Upper lobe of right lung (tissue), 1 donor: ENCODE data around the gene RPS6KC1. TPM values are rescaled to one million over a fixed set of nuclear protein-coding genes. Genes with fewer than 3 reads are reported as not detected.
"Not testable (repeated sequence)": the region's sequence is repeated elsewhere in the genome, so short reads cannot be mapped to it uniquely, and the experiment has no call there.

ENCODE experiments used
- ATAC-seq: fragments of 200-7000 bp; cut with Tn5 transposase; one replicate; pipeline ENCODE4 v1.9.1; 2020; ENCODE audit warnings: mild to moderate bottlenecking, moderate library complexity
- DNase-seq: peaks from one replicate; pipeline ENCODE4 v3.0.0-alpha.2; 2020
- H3K27ac ChIP-seq: fragments of 200-600 bp; one replicate; pipeline ENCODE4 v1.8.0; 2022
- H3K27me3 ChIP-seq: fragments of 200-600 bp; one replicate; pipeline ENCODE4 v1.8.0; 2022; ENCODE audit warnings: mild to moderate bottlenecking
- H3K36me3 ChIP-seq: fragments of 200-600 bp; one replicate; pipeline ENCODE4 v1.8.0; 2022
- H3K4me1 ChIP-seq: fragments of 200-600 bp; one replicate; pipeline ENCODE4 v1.8.0; 2022
- H3K4me3 ChIP-seq: fragments of 200-600 bp; one replicate; pipeline ENCODE4 v1.8.0; 2022; ENCODE audit warnings: mild to moderate bottlenecking
- H3K9me3 ChIP-seq: fragments of 200-600 bp; one replicate; pipeline ENCODE4 v1.8.0; 2022
- intact Hi-C: fragments of 100-400 bp; cut with DNase I; formaldehyde crosslinking; loops from one replicate; pipeline ENCODE4 v1.11.0; 2022
- total RNA-seq: library from RNA; stranded (reverse); fragmentation: NEBNext Ultra II Directional; extraction: Animal tissue kit (Norgen Biotek cat#: 25700); gene quantifications from one replicate; pipeline ENCODE4 v1.2.1, GENCODE V29; 2021
- TF ChIP-seq, protein P1 (sequence below): fragments of 200-600 bp; IDR thresholded peaks from one replicate; pipeline ENCODE4 v1.8.0; 2022; ENCODE audit warnings: antibody characterized with exemption
- donor health status: DM: no; HTN: yes; CAD: no; lungs with severe emphysema.

RPS6KC1 gene
- total RNA-seq, 1 donor from 2014 or later = 15.1 TPM

DNA sequence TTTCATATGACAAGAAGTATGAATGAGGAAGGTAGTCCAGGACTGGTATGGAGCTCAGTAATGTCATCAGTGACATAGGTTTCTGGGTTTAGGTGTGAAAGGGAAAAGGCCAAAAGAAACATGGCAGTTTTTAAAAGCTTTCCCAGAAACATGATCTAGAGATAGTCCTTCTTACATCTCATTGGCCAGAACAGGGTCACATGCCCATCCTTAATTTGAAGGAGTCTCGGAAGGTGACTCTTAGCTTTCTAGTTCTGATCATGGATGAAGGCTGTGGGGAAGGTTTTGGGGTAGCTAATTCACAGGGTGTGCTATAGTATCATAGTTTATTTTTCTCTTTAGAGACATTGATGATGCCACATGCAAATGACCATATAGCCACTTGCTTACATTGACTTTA is 55.3 kb downstream of the RPS6KC1 start:
- no peaks in the 10 kb centered on the region for H3K9me3 ChIP-seq
- no peak overlapping the region for H3K27ac ChIP-seq
- ATAC-seq = no peak
- H3K4me1 ChIP-seq = no peaks in the 10 kb centered on the region
- DNase-seq = no peak
- no peaks in the 10 kb centered on the region for H3K27me3 ChIP-seq
- intact Hi-C loops = no loop called here
- H3K36me3 ChIP-seq = no peaks in the 10 kb centered on the region
- TF ChIP-seq, protein P1, sequence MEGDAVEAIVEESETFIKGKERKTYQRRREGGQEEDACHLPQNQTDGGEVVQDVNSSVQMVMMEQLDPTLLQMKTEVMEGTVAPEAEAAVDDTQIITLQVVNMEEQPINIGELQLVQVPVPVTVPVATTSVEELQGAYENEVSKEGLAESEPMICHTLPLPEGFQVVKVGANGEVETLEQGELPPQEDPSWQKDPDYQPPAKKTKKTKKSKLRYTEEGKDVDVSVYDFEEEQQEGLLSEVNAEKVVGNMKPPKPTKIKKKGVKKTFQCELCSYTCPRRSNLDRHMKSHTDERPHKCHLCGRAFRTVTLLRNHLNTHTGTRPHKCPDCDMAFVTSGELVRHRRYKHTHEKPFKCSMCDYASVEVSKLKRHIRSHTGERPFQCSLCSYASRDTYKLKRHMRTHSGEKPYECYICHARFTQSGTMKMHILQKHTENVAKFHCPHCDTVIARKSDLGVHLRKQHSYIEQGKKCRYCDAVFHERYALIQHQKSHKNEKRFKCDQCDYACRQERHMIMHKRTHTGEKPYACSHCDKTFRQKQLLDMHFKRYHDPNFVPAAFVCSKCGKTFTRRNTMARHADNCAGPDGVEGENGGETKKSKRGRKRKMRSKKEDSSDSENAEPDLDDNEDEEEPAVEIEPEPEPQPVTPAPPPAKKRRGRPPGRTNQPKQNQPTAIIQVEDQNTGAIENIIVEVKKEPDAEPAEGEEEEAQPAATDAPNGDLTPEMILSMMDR = no peak
- H3K4me3 ChIP-seq = no peak overlapping the region

DNA sequence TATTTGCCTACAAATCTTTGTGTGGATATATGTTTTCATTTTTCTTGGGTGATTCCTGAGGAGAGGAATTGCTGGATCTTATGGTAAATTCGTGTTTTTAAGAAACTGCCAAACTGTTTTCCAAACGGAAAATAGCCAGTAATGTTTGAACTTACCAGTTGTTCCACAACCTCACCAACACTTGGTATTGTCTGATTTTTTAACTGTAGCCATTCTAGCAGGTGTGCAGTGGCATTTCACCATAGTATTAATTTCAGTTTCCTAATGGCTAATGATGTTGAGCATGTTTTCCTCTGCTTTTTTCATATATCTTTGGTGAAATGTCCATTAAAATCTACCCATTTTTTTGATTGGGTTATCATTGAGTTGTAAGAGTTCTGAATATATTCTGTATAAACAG is 56.6 kb downstream of the RPS6KC1 start:
- no peak for DNase-seq
- ATAC-seq = no peak
- intact Hi-C loops = no loop called here

DNA sequence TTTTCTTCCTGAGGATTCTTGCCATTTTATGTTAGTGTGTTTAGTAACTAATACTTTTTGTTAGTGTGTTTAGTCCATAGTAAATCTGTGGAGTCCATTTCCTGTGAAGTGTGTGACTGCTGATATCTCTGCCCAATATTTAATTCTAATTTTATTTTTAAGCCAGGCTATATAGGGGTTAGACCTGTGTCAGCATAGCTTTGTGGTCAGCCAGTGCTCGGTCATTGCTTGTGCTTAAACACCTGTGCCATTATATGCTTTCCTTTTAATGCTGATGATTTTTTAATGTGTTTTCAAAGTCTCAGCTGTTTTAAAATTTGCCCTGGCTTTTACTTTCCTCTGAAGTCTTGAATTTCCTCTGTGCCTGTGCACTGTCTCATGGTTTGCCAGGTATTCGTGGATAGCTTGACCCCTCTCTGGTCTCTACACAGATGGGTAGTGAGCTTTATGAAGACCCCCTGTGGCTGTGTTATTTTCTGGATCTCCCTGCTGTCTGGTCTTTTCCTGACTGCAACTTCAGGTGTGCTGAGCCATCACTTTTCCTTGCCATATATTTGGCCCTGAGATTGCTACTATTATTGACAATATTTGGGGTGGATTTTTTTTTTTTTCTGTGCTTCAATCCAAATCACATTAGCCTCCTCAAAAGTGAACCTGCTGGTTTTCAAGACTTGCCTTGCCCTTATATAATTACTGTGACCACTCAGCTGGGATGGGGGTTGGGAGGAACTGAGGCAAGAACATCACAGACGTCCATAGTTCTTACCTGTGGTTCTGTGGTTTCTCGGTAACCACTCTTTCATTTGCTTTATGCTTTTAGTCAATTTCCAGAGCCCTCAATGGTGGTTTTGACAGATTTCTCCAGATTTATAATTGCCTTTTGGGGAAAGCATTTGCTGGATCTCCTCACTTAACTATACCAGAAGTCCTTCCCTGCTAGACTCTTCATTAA is 59.6 kb downstream of the RPS6KC1 start:
- DNase-seq (no peak), ATAC-seq (no peak)
- Histone ChIP-seq H3K4me3 (no peak overlapping the region), H3K36me3 (no peaks in the 10 kb centered on the region), H3K27me3 (no peaks in the 10 kb centered on the region), H3K4me1 (no peaks in the 10 kb centered on the region), H3K27ac (no peak overlapping the region), H3K9me3 (no peaks in the 10 kb centered on the region)
- TF ChIP-seq, protein P1 = no peak
- intact Hi-C loops = no loop called here

More for the DNA sequence above, 56.6 kb downstream of the RPS6KC1 start:
- no peak overlapping the region for H3K27ac ChIP-seq
- no peaks in the 10 kb centered on the region for H3K4me1 ChIP-seq
- no peaks in the 10 kb centered on the region for H3K27me3 ChIP-seq
- H3K4me3 ChIP-seq = no peak overlapping the region
- H3K36me3 ChIP-seq = no peaks in the 10 kb centered on the region
- no peaks in the 10 kb centered on the region for H3K9me3 ChIP-seq
- TF ChIP-seq, protein P1 = no peak

DNA sequence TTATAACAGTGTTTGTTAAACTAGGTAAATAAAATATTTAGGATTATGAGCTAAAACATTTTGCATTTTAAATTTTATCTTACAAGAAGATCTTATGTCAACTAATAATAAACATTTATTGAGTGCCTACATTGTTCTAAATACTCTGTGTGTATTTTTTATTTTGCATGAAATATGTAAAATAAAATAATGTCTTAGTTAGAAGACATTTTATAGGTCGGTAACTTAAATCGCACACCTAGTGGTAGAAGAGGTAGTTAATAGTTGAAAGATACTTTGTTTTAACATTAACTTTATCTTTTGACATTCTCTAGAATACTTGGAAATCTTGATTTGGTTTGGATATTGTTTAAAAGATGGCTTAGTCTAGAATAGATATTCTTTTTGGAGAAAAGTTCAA is 60.5 kb downstream of the RPS6KC1 start:
- intact Hi-C loops = no loop called here
- Histone ChIP-seq H3K27ac (no peak overlapping the region), H3K4me3 (no peak overlapping the region), H3K36me3 (no peaks in the 10 kb centered on the region), H3K4me1 (no peaks in the 10 kb centered on the region), H3K9me3 (no peaks in the 10 kb centered on the region), H3K27me3 (no peaks in the 10 kb centered on the region)
- DNase-seq (no peak), ATAC-seq (no peak)
- TF ChIP-seq, protein P1 = no peak

DNA sequence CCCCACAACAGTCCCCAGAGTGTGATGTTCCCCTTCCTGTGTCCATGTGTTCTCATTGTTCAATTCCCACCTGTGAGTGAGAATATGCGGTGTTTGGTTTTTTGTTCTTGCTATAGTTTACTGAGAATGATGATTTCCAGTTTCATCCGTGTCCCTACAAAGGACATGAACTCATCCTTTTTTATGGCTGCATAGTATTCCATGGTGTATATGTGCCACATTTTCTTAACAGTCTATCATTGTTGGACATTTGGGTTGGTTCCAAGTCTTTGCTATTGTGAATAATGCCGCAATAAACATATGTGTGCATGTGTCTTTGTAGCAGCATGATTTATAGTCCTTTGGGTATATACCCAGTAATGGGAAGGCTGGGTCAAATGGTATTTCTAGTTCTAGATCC is 61.7 kb downstream of the RPS6KC1 start:
- ATAC-seq, H3K27me3 ChIP-seq, H3K4me3 ChIP-seq, H3K4me1 ChIP-seq, intact Hi-C loops, H3K36me3 ChIP-seq, H3K9me3 ChIP-seq, H3K27ac ChIP-seq, DNase-seq: not testable (repeated sequence)

DNA sequence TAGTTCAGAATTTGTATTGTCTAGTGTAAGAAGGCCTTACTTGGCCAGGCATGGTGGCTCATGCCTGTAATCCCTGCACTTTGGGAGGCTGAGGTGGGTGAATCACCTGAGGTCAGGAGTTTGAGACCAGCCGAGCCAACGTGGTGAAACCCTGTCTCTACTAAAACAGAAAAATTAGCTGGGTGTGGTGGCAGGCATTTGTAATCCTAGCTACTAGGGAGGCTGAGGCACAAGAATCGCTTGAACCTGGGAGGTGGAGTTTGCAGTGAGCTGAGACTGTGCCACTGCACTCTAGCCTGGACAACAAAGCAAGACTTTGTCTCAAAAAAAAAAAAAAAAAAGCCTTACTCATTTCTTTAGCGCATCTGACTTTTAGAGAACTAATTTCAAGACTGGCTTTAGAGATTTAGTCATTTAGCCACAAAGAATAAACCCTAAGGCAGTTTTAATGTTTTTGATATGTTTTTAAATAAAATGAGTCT is 66.7 kb downstream of the RPS6KC1 start:
- ATAC-seq, H3K36me3 ChIP-seq, H3K27me3 ChIP-seq, H3K9me3 ChIP-seq, intact Hi-C loops, H3K4me3 ChIP-seq, H3K4me1 ChIP-seq, H3K27ac ChIP-seq, DNase-seq: not testable (repeated sequence)
